ENCODE measurements around the gene TMEM106B. TPM values are rescaled to one million over a fixed set of nuclear protein-coding genes. Genes with fewer than 3 reads are reported as not detected.

TMEM106B gene
- total and polyA plus RNA-seq, 2 of the 4 experiments (the other 2 are of a cell fraction) = 24.7 to 59.5 TPM

- WGBS, 2 experiments (ENCODE audit: extremely low coverage in 2 of 2, insufficient read length in 1 of 2) = no CpG with 5 or more reads among the region's 1 CpG
- Histone ChIP-seq H4K5ac (ENCODE audit: low read depth, low read length) (no peak overlapping the region), H4K91ac (ENCODE audit: insufficient read depth, low read depth, low read length) (no peak overlapping the region), H3K4me2 (ENCODE audit: low read depth, low read length) (no peak overlapping the region), H3K9me1 (ENCODE audit: insufficient read depth, low read length) (no peaks in the 10 kb centered on the region), H3K36me3 (ENCODE audit: control insufficient read depth, insufficient read depth, low read length) (no peaks in the 10 kb centered on the region), H2BK15ac (ENCODE audit: low read depth, low read length) (no peak overlapping the region), H2AK9ac (replicated peaks; ENCODE audit: low read depth, low read length, poor library complexity) (no peak overlapping the region), H4K20me1 (ENCODE audit: insufficient read depth, low read length) (no peaks in the 10 kb centered on the region), H2BK5ac (ENCODE audit: low read depth, low read length, poor library complexity, severe bottlenecking) (no peak overlapping the region), H3K9me3 (ENCODE audit: control insufficient read depth, insufficient read depth, low read length) (no peaks in the 10 kb centered on the region), H2BK120ac (ENCODE audit: low read depth, low read length) (no peak overlapping the region), H2AFZ (replicated peaks; ENCODE audit: low read length, poor library complexity) (no peak overlapping the region), H2AK5ac (ENCODE audit: low read depth, low read length) (no peak overlapping the region), H3K9ac (ENCODE audit: low read depth, low read length) (no peak overlapping the region), H3K4ac (ENCODE audit: low read depth, low read length) (no peak overlapping the region), H4K8ac (ENCODE audit: low read depth in 2 of 2, low read length in 2 of 2) (no peak overlapping the region), H3K4me1 (ENCODE audit: control insufficient read depth, insufficient read depth, low read length) (no peaks in the 10 kb centered on the region), H3K18ac (ENCODE audit: low read depth, low read length) (no peak overlapping the region), H3K14ac (replicated peaks; ENCODE audit: low read depth, low read length) (no peak overlapping the region), H3K56ac (ENCODE audit: extremely low read depth, insufficient read depth, low read length) (no peak overlapping the region), H3K27me3 (ENCODE audit: control insufficient read depth, insufficient read depth, low read length) (no peaks in the 10 kb centered on the region), H3K27ac (ENCODE audit: insufficient read depth, low read length) (no peak overlapping the region), H3K23ac (ENCODE audit: low read depth, low read length) (no peak overlapping the region), H3K79me1 (ENCODE audit: low read depth in 1 of 2, low read length in 2 of 2) (no peaks in the 10 kb centered on the region), H2BK20ac (ENCODE audit: low read depth, low read length) (no peak overlapping the region), H3K4me3 (ENCODE audit: insufficient read depth, low read depth, low read length) (no peak overlapping the region)
- intact Hi-C loops (cut with micrococcal nuclease) (no loop called here), dilution Hi-C loops (cut with HindIII; ENCODE audit: low sequenced_read_pairs, unreplicated experiment) (no loop called here), in situ Hi-C loops (cut with MboI; ENCODE audit: low sequenced_read_pairs) (no loop called here)
- DNase-seq (no peak), ATAC-seq (ENCODE audit: low read depth) (no peak)
- POLR2A ChIA-PET (ENCODE audit: unreplicated experiment) = no interaction called here
- BruUV-seq (replicated peaks) = no TSS peak
- TF ChIP-seq RAD21 (IDR thresholded peaks at IDR 0.05; ENCODE audit: low read length) (no peak), FOS (IDR thresholded peaks at IDR 0.05; ENCODE audit: low read depth, low read length) (no peak), MXI1 (IDR thresholded peaks at IDR 0.05; ENCODE audit: borderline replicate concordance, low read depth, low read length) (no peak), MAFK (IDR thresholded peaks at IDR 0.05; ENCODE audit: low read depth, low read length) (no peak), SMC3 (IDR thresholded peaks at IDR 0.05; ENCODE audit: low read depth, low read length) (no peak), NFE2L2 (IDR thresholded peaks at IDR 0.05; ENCODE audit: low read depth, low read length) (no peak), CHD1 (IDR thresholded peaks at IDR 0.05; ENCODE audit: low read depth, low read length) (no peak), ELK1 (IDR thresholded peaks at IDR 0.05; ENCODE audit: borderline replicate concordance, low read depth, low read length) (no peak), MAZ (IDR thresholded peaks at IDR 0.05; ENCODE audit: borderline replicate concordance, low read depth, low read length) (no peak), RFX5 (IDR thresholded peaks at IDR 0.05; ENCODE audit: low read depth, low read length) (no peak), CEBPB (IDR thresholded peaks at IDR 0.05; ENCODE audit: low read depth, low read length) (no peak), RCOR1 (IDR thresholded peaks at IDR 0.05; ENCODE audit: insufficient replicate concordance, low read length) (no peak), USF2 (IDR thresholded peaks at IDR 0.05; ENCODE audit: low read depth, low read length) (no peak), CTCF (conservative IDR thresholded peaks at IDR 0.05; ENCODE audit: low read depth, low read length) (no peak), BHLHE40 (IDR thresholded peaks at IDR 0.05; ENCODE audit: low read depth, low read length) (no peak), POLR2A (IDR thresholded peaks at IDR 0.05; ENCODE audit: low read depth, low read length) (no peak)
- CTCF ChIA-PET = interaction anchor here (0.6 kb wide), 2 partner anchors 41 to 226 kb away, joined by 3 to 5 read pairs; no protein-coding TSS in a partner anchor
Observed at GRCh38 chr7:12290761-12291160, 79.7 kb downstream of the TMEM106B start.

Measured in IMR-90 (cell line).